Brain microvascular endothelial cell (primary cell): Measurements from ENCODE around the gene ANGPTL4.
"Not testable (repeated sequence)": the region's sequence is repeated elsewhere in the genome, so short reads cannot be mapped to it uniquely, and the experiment has no call there.

Experiments
- DNase-seq: peaks from one replicate; pipeline ENCODE4 v3.0.0-alpha.2; 2020
- H3K27ac ChIP-seq: fragments of 250-450 bp; sonication (Bioruptor Pico); 2 replicates; pipeline ENCODE4 v1.5.1; 2020; ENCODE audit warnings: mild to moderate bottlenecking, moderate library complexity
- H3K27me3 ChIP-seq: fragments of 250-450 bp; sonication (Bioruptor Pico); replicated peaks from 2 replicates; pipeline ENCODE4 v1.5.1; 2020; ENCODE audit warnings: mild to moderate bottlenecking
- H3K36me3 ChIP-seq: fragments of 250-450 bp; sonication (Bioruptor Pico); replicated peaks from 2 replicates; pipeline ENCODE4 v1.5.1; 2020; ENCODE audit warnings: mild to moderate bottlenecking
- H3K4me3 ChIP-seq: 2 replicates; pipeline ENCODE4 v1.5.1; 2011; ENCODE audit warnings: low read depth, mild to moderate bottlenecking, control low read depth, low read length, moderate library complexity
- CTCF ChIP-seq: IDR thresholded peaks from 2 replicates; pipeline ENCODE4 v1.5.1; 2011; ENCODE audit warnings: low read depth, mild to moderate bottlenecking, moderate library complexity, low read length, control low read depth, inconsistent platforms; ENCODE audit errors: missing control alignments
- in situ Hi-C: cut with HindIII; loops from 2 replicates; pipeline ENCODE4 v1.10.0; 2017; ENCODE audit warnings: low sequenced_read_pairs, low pct_ligation_motif_present

Gene ANGPTL4

GRCh38 chr19:8371011-8371804 lies 7.3 kb downstream of the ANGPTL4 start:
- no peak for DNase-seq
- Histone ChIP-seq H3K4me3 (no peak overlapping the region), H3K27ac (no peak overlapping the region), H3K36me3 (peaks cover 64% of the 10 kb centered on the region), H3K27me3 (no peaks in the 10 kb centered on the region)
- TF ChIP-seq CTCF = no peak
- in situ Hi-C loops = no loop called here

DNA sequence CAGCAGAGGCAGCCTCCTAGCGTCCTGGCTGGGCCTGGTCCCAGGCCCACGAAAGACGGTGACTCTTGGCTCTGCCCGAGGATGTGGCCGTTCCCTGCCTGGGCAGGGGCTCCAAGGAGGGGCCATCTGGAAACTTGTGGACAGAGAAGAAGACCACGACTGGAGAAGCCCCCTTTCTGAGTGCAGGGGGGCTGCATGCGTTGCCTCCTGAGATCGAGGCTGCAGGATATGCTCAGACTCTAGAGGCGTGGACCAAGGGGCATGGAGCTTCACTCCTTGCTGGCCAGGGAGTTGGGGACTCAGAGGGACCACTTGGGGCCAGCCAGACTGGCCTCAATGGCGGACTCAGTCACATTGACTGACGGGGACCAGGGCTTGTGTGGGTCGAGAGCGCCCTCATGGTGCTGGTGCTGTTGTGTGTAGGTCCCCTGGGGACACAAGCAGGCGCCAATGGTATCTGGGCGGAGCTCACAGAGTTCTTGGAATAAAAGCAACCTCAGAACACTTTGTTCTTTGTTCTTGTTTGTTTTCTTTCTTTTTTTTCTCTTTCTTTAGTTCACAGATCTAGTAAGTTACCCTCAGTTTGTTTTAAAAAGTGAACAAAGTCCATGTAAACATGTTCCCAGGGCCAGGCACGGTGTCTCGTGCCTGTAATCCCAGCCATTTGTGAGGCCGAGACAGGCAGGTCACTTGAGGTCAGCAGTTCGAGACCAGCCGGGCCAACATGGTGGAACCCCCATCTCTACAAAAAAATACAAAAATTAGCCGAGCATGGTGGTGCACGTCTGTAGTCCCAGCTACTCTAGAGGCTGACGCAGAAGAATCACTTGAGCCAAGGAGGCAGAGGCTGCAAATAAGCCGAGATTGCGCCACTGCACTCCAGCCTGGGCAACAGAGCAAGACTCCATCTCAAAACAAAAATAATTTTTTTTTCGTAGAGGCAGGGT lies 10.2 kb downstream of the ANGPTL4 start:
- Histone ChIP-seq H3K36me3 (peaks cover 47% of the 10 kb centered on the region), H3K27ac (no peak overlapping the region), H3K4me3 (no peak overlapping the region), H3K27me3 (no peaks in the 10 kb centered on the region)
- in situ Hi-C loops = no loop called here
- no peak for DNase-seq
- TF ChIP-seq CTCF = no peak

GRCh38 chr19:8375766-8376165 lies 11.8 kb downstream of the ANGPTL4 start:
- peaks cover 34% of the 10 kb centered on the region for H3K36me3 ChIP-seq
- in situ Hi-C loops, H3K27ac ChIP-seq: not testable (repeated sequence)

DNA sequence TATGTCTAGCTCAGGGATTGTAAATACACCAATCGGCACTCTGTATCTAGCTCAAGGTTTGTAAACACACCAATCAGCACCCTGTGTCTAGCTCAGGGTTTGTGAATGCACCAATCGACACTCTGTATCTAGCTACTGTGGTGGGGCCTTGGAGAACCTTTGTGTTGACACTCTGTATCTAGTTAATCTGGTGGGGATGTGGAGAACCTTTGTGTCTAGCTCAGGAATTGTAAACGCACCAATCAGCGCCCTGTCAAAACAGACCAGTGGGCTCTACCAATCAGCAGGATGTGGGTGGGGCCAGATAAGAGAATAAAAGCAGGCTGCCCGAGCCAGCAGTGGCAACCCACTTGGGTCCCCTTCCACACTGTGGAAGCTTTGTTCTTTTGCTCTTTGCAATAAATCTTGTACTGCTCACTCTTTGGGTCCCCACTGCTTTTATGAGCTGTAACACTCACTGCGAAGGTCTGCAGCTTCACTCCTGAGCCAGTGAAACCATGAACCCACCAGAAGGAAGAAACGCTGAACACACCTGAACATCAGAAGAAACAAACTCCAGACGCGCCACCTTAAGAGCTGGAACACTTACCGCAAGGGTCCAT lies 12.5 kb downstream of the ANGPTL4 start:
- in situ Hi-C loops, DNase-seq, H3K27ac ChIP-seq, H3K4me3 ChIP-seq, H3K27me3 ChIP-seq: not testable (repeated sequence)
- H3K36me3 ChIP-seq = peaks cover 27% of the 10 kb centered on the region

More at GRCh38 chr19:8375766-8376165, 11.8 kb downstream of the ANGPTL4 start:
- not testable (repeated sequence) for H3K27me3 ChIP-seq, DNase-seq, H3K4me3 ChIP-seq

- in situ Hi-C loops = no loop called here
- no peak for TF ChIP-seq CTCF
- H3K36me3 ChIP-seq = peaks cover 18% of the 10 kb centered on the region
- H3K27ac ChIP-seq = no peak overlapping the region
- no peaks in the 10 kb centered on the region for H3K27me3 ChIP-seq
- H3K4me3 ChIP-seq = no peak overlapping the region
- DNase-seq = no peak
Observed at GRCh38 chr19:8377598-8377997, 13.6 kb downstream of the ANGPTL4 start.

DNA sequence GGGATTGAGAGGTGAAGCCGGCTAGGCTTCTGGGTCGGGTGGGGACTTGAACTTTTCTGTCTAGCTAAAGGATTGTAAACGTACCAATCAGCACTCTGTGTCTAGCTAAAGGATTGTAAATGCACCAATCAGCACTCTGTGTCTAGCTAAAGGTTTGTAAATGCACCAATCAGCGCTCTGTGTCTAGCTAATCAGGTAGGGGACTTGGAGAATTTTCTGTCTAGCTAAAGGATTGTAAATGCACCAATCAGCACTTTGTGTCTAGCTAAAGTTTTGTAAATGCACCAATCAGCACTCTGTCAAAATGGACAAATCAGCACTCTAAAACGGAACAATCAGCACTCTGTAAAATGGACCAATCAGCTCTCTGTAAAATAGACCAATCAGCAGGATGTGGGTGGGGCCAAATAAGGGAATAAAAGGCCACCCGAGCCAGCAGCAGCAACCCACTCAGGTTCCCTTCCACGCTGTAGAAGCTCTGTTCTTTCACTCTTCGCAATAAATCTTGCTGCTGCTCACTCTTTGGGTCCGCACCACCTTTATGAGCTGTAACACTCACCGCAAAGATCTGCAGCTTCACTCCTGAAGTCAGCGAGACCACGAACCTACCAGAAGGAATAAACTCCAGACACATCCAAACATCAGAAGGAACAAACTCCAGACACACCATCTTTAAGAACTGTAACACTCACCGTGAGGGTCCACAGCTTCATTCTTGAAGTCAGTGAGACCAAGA lies 15.4 kb downstream of the ANGPTL4 start:
- H3K27ac ChIP-seq, H3K27me3 ChIP-seq, in situ Hi-C loops: not testable (repeated sequence)

GRCh38 chr19:8384569-8384968 lies 20.6 kb downstream of the ANGPTL4 start:
- in situ Hi-C loops, DNase-seq, H3K27ac ChIP-seq, H3K27me3 ChIP-seq, H3K36me3 ChIP-seq, H3K4me3 ChIP-seq: not testable (repeated sequence)

More for the DNA sequence above, 15.4 kb downstream of the ANGPTL4 start:
- H3K4me3 ChIP-seq, DNase-seq, H3K36me3 ChIP-seq: not testable (repeated sequence)

GRCh38 chr19:8385103-8385502 lies 21.1 kb downstream of the ANGPTL4 start:
- in situ Hi-C loops = not testable (repeated sequence)

DNA sequence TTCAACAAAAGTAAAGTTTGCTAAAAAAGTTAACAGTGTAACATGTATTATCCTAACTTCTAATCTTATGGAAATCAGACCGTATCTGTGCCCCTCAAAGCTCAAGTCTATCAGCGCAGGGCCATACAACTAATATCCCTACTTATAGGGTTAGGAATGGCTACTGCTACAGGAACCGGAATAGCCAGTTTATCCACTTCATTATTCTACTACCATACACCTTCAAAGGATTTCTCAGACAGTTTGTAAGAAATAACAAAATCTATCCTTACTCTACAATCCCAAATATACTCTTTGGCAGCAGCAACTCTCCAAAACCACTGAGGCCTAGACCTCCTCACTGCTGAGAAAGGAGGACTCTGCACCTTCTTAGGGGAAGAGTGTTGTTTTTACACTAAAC lies 21.6 kb downstream of the ANGPTL4 start:
- H3K27ac ChIP-seq, H3K36me3 ChIP-seq, DNase-seq, H3K4me3 ChIP-seq, in situ Hi-C loops, H3K27me3 ChIP-seq: not testable (repeated sequence)

More at GRCh38 chr19:8385103-8385502, 21.1 kb downstream of the ANGPTL4 start:
- not testable (repeated sequence) for H3K36me3 ChIP-seq, H3K27ac ChIP-seq, H3K4me3 ChIP-seq, DNase-seq, H3K27me3 ChIP-seq

DNA sequence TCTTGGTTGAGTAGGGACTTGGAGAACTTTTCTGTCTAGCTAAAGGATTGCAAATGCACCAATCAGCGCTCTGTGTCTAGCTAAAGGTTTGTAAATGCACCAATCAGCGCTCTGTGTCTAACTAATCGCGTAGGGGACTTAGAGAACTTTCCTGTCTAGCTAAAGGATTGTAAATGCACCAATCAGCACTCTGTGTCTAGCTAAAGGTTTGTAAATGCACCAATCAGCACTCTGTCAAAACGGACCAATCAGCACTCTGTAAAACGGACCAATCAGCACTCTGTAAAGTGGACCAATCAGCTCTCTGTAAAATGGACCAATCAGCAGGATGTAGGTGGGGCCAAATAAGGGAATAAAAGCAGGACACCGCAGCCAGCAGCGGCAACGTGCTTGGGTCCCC lies 22.5 kb downstream of the ANGPTL4 start:
- H3K27me3 ChIP-seq, H3K4me3 ChIP-seq, H3K27ac ChIP-seq, in situ Hi-C loops, DNase-seq, H3K36me3 ChIP-seq: not testable (repeated sequence)
